OCI-LY7 (cell line): ENCODE data around the gene RANBP17. TPM values are rescaled to one million over a fixed set of nuclear protein-coding genes. Genes with fewer than 3 reads are reported as not detected.

Experiments
- BruUV-seq: library from RNA; stranded (reverse); fragments of 400-500 nt; replicated peaks from 2 replicates; lab custom pipeline; 2021; lab: Mats Ljungman, UMichigan
- CTCF ChIA-PET: fragments of 300-600 bp; sonication (Branson Sonifier 250); formaldehyde crosslinking; loops from one replicate; lab custom pipeline; 2022; ENCODE audit warnings: antibody characterized with exemption; ENCODE audit not compliant: unreplicated experiment; lab: Charles Lee
- POLR2A ChIA-PET: fragments of 300-600 bp; sonication (Branson Sonifier 250); formaldehyde crosslinking; loops from one replicate; lab custom pipeline; 2022; ENCODE audit warnings: antibody characterized with exemption; lab: Charles Lee
- DNase-seq: peaks from one replicate; pipeline ENCODE4 v3.0.0-alpha.2; 2015; ENCODE audit warnings: low spot score
- H2AFZ ChIP-seq: fragments of 200-600 bp; sonication (generic), shearing (Covaris generic); 2 replicates; pipeline ENCODE4 v1.6.1; 2014; ENCODE audit warnings: mild to moderate bottlenecking, antibody characterized with exemption, low read length, moderate library complexity
- H3K27ac ChIP-seq: fragments of 200-600 bp; sonication (generic); 2 replicates; pipeline ENCODE4 v1.5.1; 2014; ENCODE audit warnings: mixed run types, low read depth, mild to moderate bottlenecking, moderate library complexity, low read length, inconsistent platforms; ENCODE audit not compliant: poor library complexity, severe bottlenecking
- H3K36me3 ChIP-seq: fragments of 200-600 bp; sonication (generic); 2 replicates; pipeline ENCODE4 v1.6.1; 2014; ENCODE audit warnings: mild to moderate bottlenecking, antibody characterized with exemption, low read length, moderate library complexity, mixed read lengths; ENCODE audit not compliant: insufficient read depth
- H3K4me1 ChIP-seq: fragments of 200-600 bp; sonication (generic); 2 replicates; pipeline ENCODE4 v1.5.1; 2014; ENCODE audit warnings: mild to moderate bottlenecking, low read length; ENCODE audit not compliant: insufficient read depth, poor library complexity, severe bottlenecking
- H3K4me2 ChIP-seq: fragments of 200-600 bp; sonication (generic); 2 replicates; pipeline ENCODE4 v1.6.1; 2014; ENCODE audit warnings: mild to moderate bottlenecking, low read length
- H3K4me3 ChIP-seq: fragments of 200-600 bp; sonication (generic); 2 replicates; pipeline ENCODE4 v1.5.1; 2014; ENCODE audit warnings: mild to moderate bottlenecking, low read depth, low read length; ENCODE audit not compliant: poor library complexity, severe bottlenecking
- H3K79me2 ChIP-seq: fragments of 200-600 bp; sonication (generic); 2 replicates; pipeline ENCODE4 v1.6.1; 2016; ENCODE audit warnings: low read depth, mild to moderate bottlenecking, low read length, moderate library complexity, mixed read lengths; ENCODE audit not compliant: insufficient read depth
- H3K9me2 ChIP-seq: fragments of 200-600 bp; sonication (generic); 2 replicates; pipeline ENCODE4 v1.6.1; 2016; ENCODE audit warnings: mild to moderate bottlenecking, low read length, mixed read lengths; ENCODE audit not compliant: insufficient read depth
- H3K9me3 ChIP-seq: fragments of 200-600 bp; sonication (generic); 2 replicates; pipeline ENCODE4 v1.6.1; 2014; ENCODE audit warnings: mild to moderate bottlenecking, mixed run types, low read length, mixed read lengths
- H4K20me1 ChIP-seq: fragments of 200-600 bp; sonication (generic); 2 replicates; pipeline ENCODE4 v1.6.1; 2014; ENCODE audit warnings: mild to moderate bottlenecking, antibody characterized with exemption, low read length, moderate library complexity, mixed read lengths; ENCODE audit not compliant: insufficient read depth
- EZH2phosphoT487 ChIP-seq: fragments of 200-600 bp; sonication (generic); IDR thresholded peaks from 2 replicates; pipeline ENCODE4 v1.6.1; 2018; ENCODE audit warnings: low read depth, borderline replicate concordance, mild to moderate bottlenecking, mixed run types, antibody characterized with exemption, low read length, moderate library complexity, mixed read lengths
- intact Hi-C: fragments of 100-400 bp; cut with micrococcal nuclease; formaldehyde crosslinking; loops from one replicate; pipeline ENCODE4 v1.10.0; 2022; ENCODE audit not compliant: unreplicated experiment
- total RNA-seq, 2 experiments: library from RNA; depleted of rRNA in 1 of 2; stranded (reverse); fragments of >200 nt in 1 of 2; shearing (Covaris generic) in 1 of 2; gene quantifications; 2 replicates each; pipeline ENCODE4 v1.2.3, GENCODE V29; 2014 to 2022
- TF ChIP-seq, protein P1 (sequence below): fragments of 200-600 bp; sonication (generic); conservative IDR thresholded peaks from 2 replicates; pipeline ENCODE4 v1.5.1; 2014; ENCODE audit warnings: mild to moderate bottlenecking, antibody characterized with exemption, low read length, moderate library complexity, mixed read lengths

The RANBP17 gene
- total RNA-seq, 2 experiments from 2014 or later, result not detected

- TF ChIP-seq EZH2phosphoT487, result no peak
- TF ChIP-seq, protein P1, sequence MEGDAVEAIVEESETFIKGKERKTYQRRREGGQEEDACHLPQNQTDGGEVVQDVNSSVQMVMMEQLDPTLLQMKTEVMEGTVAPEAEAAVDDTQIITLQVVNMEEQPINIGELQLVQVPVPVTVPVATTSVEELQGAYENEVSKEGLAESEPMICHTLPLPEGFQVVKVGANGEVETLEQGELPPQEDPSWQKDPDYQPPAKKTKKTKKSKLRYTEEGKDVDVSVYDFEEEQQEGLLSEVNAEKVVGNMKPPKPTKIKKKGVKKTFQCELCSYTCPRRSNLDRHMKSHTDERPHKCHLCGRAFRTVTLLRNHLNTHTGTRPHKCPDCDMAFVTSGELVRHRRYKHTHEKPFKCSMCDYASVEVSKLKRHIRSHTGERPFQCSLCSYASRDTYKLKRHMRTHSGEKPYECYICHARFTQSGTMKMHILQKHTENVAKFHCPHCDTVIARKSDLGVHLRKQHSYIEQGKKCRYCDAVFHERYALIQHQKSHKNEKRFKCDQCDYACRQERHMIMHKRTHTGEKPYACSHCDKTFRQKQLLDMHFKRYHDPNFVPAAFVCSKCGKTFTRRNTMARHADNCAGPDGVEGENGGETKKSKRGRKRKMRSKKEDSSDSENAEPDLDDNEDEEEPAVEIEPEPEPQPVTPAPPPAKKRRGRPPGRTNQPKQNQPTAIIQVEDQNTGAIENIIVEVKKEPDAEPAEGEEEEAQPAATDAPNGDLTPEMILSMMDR, result no peak
- Histone ChIP-seq H3K4me3 (no peak overlapping the region), H3K79me2 (no peaks in the 10 kb centered on the region), H3K27ac (no peak overlapping the region), H3K4me1 (no peaks in the 10 kb centered on the region), H3K36me3 (no peaks in the 10 kb centered on the region), H3K9me2 (no peaks in the 10 kb centered on the region), H3K9me3 (no peaks in the 10 kb centered on the region), H3K4me2 (no peak overlapping the region), H2AFZ (no peak overlapping the region), H4K20me1 (no peaks in the 10 kb centered on the region)
- no TSS peak for BruUV-seq
- CTCF ChIA-PET, result no interaction called here
- intact Hi-C loops, result no loop called here
- POLR2A ChIA-PET, result no interaction called here
- DNase-seq, result no peak
Measured at GRCh38 chr5:171137768-171138525, 276.1 kb downstream of the RANBP17 start.

DNA sequence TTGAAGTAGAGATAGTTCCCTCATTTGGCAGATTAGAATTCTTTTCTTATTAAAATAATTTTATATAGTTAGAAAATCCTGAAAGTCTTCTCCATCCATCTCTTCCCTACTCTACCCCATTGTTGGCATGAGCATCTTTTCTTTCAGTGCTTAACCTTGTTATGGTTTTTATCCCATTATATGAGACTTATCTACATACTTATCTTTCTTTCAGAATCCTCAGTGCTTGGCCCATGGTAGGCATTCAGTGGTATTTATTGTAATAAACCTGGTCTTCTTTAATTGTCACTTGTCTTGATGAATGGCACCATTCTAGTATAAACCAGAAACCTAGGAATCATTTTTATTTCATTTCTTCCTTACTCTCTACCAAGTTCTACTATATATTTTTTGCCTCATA is 277.4 kb downstream of the RANBP17 start:
- TF ChIP-seq, protein P1, result no peak
- no peak for TF ChIP-seq EZH2phosphoT487
- H3K9me2 ChIP-seq, result no peaks in the 10 kb centered on the region
- no peak overlapping the region for H3K4me3 ChIP-seq
- H4K20me1 ChIP-seq, result no peaks in the 10 kb centered on the region
- no peaks in the 10 kb centered on the region for H3K9me3 ChIP-seq
- DNase-seq, result no peak
- no peaks in the 10 kb centered on the region for H3K4me1 ChIP-seq
- BruUV-seq, result no TSS peak
- H3K36me3 ChIP-seq, result no peaks in the 10 kb centered on the region
- H3K79me2 ChIP-seq, result no peaks in the 10 kb centered on the region
- intact Hi-C loops, result no loop called here
- ChIA-PET CTCF (no interaction called here), POLR2A (no interaction called here)
- no peak overlapping the region for H2AFZ ChIP-seq
- no peak overlapping the region for H3K4me2 ChIP-seq
- H3K27ac ChIP-seq, result no peak overlapping the region

DNA sequence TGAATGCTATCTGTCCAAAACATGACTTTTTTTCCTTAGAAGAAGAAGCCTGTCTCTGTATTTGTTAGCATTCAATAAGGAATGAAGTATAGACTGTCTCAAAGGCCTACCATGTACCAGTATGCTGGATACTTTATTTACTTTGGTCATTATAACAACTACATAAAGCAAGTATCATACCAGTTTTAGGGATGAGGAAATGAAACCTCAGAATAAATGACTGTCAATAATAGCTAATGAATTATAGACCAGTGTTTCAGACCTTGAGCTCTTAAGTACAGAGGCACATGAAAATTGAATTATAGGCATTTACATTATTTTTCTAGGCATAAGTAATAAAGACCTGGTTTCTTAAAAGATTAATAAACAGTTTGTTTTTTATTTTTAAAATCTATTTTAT is 280.8 kb downstream of the RANBP17 start:
- Histone ChIP-seq H3K9me3 (no peaks in the 10 kb centered on the region), H3K36me3 (no peaks in the 10 kb centered on the region), H3K27ac (no peak overlapping the region), H3K9me2 (no peaks in the 10 kb centered on the region), H2AFZ (no peak overlapping the region), H3K4me2 (no peak overlapping the region), H3K4me1 (no peaks in the 10 kb centered on the region), H3K4me3 (no peak overlapping the region), H4K20me1 (no peaks in the 10 kb centered on the region), H3K79me2 (no peaks in the 10 kb centered on the region)
- CTCF ChIA-PET, result no interaction called here
- no peak for DNase-seq
- POLR2A ChIA-PET, result no interaction called here
- TF ChIP-seq, protein P1, result no peak
- TF ChIP-seq EZH2phosphoT487, result no peak
- intact Hi-C loops, result no loop called here
- BruUV-seq, result no TSS peak
